Adrenal gland (tissue), 5 donors: ENCODE measurements around the gene SSBP2.

Experiments
- POLR2A ChIP-seq, 2 donors: fragments of 450-650 bp; IDR thresholded peaks; one replicate each; pipeline ENCODE4 v1.6.1; 2017; ENCODE audit warnings: antibody characterized with exemption in 2 of 2, mild to moderate bottlenecking in 2 of 2, moderate library complexity in 1 of 2
- TF ChIP-seq, protein P1 (sequence below), 6 experiments: fragments of 450-650 bp in 4 of 6; fragments of 200-600 bp in 2 of 6; sonication (generic) in 1 of 6; IDR thresholded peaks; 1 replicate in 5 of 6; 2 replicates in 1 of 6; pipeline versions ENCODE4 v1.5.1 to v1.8.0; 2016 to 2021; ENCODE audit warnings: antibody characterized with exemption in 6 of 6, mild to moderate bottlenecking in 2 of 6, moderate library complexity in 1 of 6
- donor health status: DM: no; HTN: no; CAD: no.

DNA sequence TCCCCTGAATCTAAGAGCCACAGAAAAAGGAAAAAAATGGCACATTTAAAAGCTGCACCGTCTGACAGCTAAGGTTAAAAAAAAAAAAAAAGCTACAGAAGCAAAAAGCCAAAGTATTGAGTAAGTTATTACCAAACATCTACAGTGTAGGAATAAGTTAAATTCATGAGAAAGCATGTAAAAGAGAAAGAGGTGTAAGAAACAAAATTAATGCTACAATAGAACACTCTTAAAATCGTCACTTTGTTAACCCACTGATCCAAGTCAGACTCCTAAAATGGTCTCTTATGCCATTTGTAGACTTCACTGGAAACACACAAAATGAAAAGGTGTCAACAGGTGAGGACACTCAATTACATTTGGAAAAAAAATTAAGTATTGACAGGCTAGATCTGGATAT lies 120.2 kb downstream of the SSBP2 start:
- TF ChIP-seq, protein P1, sequence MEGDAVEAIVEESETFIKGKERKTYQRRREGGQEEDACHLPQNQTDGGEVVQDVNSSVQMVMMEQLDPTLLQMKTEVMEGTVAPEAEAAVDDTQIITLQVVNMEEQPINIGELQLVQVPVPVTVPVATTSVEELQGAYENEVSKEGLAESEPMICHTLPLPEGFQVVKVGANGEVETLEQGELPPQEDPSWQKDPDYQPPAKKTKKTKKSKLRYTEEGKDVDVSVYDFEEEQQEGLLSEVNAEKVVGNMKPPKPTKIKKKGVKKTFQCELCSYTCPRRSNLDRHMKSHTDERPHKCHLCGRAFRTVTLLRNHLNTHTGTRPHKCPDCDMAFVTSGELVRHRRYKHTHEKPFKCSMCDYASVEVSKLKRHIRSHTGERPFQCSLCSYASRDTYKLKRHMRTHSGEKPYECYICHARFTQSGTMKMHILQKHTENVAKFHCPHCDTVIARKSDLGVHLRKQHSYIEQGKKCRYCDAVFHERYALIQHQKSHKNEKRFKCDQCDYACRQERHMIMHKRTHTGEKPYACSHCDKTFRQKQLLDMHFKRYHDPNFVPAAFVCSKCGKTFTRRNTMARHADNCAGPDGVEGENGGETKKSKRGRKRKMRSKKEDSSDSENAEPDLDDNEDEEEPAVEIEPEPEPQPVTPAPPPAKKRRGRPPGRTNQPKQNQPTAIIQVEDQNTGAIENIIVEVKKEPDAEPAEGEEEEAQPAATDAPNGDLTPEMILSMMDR (IDR thresholded peaks at IDR 0.05): no peak
- no peak for TF ChIP-seq POLR2A (IDR thresholded peaks at IDR 0.05)
